GM18519 (cell line): ENCODE measurements around the gene ITGB7.
A peak's percentile ranks its signal among the peaks of the same experiment; 100 is the strongest.
"Not testable (repeated sequence)": the region's sequence is repeated elsewhere in the genome, so short reads cannot be mapped to it uniquely, and the experiment has no call there.

Experiments
- ATAC-seq: cut with Tn5 transposase; IDR thresholded peaks from one replicate; pipeline ENCODE4 v1.9.1; 2021; ENCODE audit warnings: mild to moderate bottlenecking, moderate library complexity; ENCODE audit not compliant: unreplicated experiment, low FRiP score

Gene ITGB7

GRCh38 chr12:53180931-53181645, 26.0 kb downstream of the ITGB7 start:
- peak; percentile 33 for ATAC-seq

DNA sequence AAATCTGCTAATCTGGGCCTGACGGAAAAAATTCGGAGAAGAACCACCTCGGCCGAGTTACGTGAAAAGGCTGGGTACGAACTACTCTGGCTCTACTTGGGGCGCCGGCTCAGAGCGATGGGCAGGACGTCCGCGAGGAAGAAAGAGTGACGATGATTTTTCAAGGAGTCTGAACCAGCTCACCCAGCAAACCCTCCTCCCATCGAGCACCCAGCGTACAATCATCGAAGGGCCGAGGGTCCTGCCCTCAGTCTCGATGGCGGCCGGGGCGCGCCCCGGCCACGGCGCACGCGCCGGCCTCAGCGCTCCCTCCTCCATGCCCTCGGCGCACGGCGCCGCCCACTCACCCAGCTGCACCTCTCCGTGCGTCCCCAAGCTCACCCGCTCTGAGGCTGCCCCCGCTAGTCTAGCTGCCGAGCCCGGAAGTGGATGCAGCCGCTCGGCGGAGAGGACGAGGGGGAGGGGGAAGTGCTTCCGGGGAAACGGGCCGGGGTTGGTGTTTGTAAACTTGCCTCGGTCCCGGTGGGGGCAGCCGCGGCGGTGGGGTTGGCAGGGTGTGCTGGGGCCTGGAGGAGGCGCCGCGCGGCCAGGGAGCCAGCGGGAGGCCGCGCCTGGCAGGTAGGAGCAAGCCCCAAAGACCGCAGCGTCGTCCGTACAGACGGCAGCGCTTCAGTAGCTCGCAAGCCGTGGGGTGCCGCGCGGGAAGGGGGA, 26.7 kb downstream of the ITGB7 start, which contains the start of the genes CSAD and ZNF740:
CSAD (minus strand) TSS at position 706 of the 711 bp plus-strand sequence. CDS start 7,455 bp downstream, outside the sequence.
ZNF740 (plus strand) TSS at position 503 of the 711 bp plus-strand sequence. CDS start 1,262 bp downstream, outside the sequence.
- ATAC-seq = peak; percentile 84

GRCh38 chr12:53179687-53180219, 27.3 kb downstream of the ITGB7 start:
- ATAC-seq = no peak

GRCh38 chr12:53178803-53179202, 28.2 kb downstream of the ITGB7 start:
- not testable (repeated sequence) for ATAC-seq

DNA sequence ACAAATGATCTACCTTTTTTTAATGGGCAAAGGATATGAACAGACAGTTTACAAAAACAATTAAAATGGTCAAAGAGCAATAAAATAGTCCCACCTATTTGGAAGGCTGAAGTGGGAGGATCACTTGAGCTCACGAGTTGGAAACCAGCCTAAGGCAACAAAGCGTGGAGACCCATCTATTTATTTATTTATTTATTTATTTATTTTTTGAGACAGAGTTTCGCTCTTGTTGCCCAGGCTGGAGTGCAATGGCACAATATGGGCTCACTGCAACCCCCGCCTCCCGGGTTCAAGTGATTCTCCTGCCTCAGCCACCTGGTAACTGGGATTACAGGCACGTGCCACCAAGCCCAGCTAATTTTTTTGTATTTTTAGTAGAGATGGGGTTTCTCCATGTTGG, 29.6 kb downstream of the ITGB7 start:
- ATAC-seq = not testable (repeated sequence)

DNA sequence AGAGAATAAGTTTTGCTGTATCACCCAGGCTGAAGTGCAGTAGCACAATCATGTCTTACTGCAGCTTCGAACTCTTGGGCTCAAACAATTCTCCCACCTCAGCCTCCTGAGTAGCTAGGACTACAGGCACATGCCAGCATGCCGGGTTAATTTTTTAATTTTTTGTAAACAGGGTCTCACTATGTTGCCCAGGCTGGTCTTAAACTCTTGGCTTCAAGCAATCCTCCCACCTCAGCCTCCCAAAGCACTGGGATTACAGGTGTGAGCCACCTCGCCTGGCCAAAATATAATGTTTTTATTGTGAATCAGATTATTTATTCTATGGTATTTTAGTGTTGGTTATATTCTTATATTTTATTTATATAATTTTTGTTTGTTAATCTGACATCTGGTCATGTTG, 30.3 kb downstream of the ITGB7 start:
- ATAC-seq = no peak

- ATAC-seq = no peak
Measured at GRCh38 chr12:53174881-53175491, 32.1 kb downstream of the ITGB7 start.

- ATAC-seq = no peak
Measured at GRCh38 chr12:53173085-53173715, 33.9 kb downstream of the ITGB7 start.

- no peak for ATAC-seq
Measured at GRCh38 chr12:53172352-53172751, 34.7 kb downstream of the ITGB7 start.

GRCh38 chr12:53171725-53172329, 35.2 kb downstream of the ITGB7 start:
- ATAC-seq = no peak

DNA sequence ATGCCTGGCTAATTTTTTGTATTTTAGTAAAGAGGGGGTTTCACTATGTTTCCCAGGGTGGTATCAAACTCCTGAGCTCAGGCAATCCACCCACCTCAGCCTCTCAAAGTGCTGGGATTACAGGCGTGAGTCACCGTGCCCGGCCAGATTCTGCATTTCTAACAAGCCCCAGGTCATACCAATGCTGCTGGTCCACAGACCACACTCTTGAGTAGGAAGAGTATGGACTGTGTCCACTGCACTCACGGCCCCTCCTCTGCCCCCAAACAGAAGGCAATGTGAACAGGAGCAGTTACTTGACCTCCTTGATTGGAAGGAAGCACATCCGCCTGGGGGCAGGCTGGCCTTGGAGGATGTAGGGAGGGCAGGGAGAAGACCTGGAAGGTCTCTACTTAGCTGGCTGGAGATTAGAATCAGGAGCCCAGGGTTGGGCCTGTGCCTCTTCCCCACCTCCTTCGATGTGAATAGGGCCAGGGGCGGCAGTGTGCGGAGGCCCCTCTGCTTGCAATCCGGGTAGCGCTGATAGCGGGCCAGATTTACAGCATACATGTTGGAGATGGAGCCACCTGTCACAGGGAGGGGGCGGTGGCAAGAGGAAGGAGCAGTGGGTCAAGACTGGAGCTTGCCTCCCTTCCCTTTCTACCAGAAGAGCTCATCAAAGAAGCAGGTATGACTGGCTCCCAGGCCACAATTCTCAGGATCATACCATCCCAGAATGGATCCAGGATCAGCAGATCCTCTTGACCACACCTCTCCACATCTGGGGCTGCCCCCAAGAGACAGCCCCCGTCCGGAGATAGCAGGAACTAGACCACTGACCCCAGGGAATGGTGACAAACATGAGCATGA, 36.0 kb downstream of the ITGB7 start:
- ATAC-seq = no peak

GRCh38 chr12:53170215-53170614, 36.8 kb downstream of the ITGB7 start:
- no peak for ATAC-seq

DNA sequence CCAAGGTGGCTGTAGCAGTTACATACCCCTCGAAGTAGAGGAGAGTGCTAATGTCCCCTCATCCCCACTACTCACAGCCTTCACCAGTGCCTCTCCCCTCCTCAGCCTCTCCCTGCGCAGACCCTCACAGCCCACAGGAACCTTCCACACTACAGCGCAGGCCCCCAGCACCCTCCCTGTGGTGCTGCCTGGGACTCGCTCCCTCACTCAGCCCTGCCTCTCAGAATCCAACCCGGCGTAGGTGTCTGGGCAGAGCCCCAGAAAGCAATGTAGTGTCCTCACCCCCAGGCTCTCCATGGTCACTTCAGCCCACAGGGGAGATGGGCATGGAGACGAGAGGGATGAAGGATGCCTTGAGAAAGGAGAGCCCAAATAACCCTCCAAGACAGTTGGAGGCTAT, 37.4 kb downstream of the ITGB7 start:
- no peak for ATAC-seq

- no peak for ATAC-seq
Measured at GRCh38 chr12:53166837-53167236, 40.2 kb downstream of the ITGB7 start.

GRCh38 chr12:53163008-53163407, 44.0 kb downstream of the ITGB7 start:
- not testable (repeated sequence) for ATAC-seq

- no peak for ATAC-seq
Measured at GRCh38 chr12:53161119-53161911, 45.7 kb downstream of the ITGB7 start.

GRCh38 chr12:53160673-53161072, 46.4 kb downstream of the ITGB7 start:
- ATAC-seq = no peak

- no peak for ATAC-seq
Measured at GRCh38 chr12:53160000-53160399, 47.1 kb downstream of the ITGB7 start.
